GM18909 (cell line): ENCODE measurements around the gene ITK.
"Not testable (repeated sequence)": the region's sequence is repeated elsewhere in the genome, so short reads cannot be mapped to it uniquely, and the experiment has no call there.

Experiments used
- ATAC-seq: cut with Tn5 transposase; IDR thresholded peaks from one replicate; pipeline ENCODE4 v1.9.1; 2021; ENCODE audit warnings: mild to moderate bottlenecking; ENCODE audit not compliant: unreplicated experiment, poor library complexity

Gene ITK

GRCh38 chr5:157233515-157233914, 52.9 kb downstream of the ITK start:
- ATAC-seq, result no peak

GRCh38 chr5:157236423-157236822, 55.8 kb downstream of the ITK start:
- ATAC-seq, result no peak

GRCh38 chr5:157241483-157241882, 60.8 kb downstream of the ITK start:
- ATAC-seq, result no peak

- not testable (repeated sequence) for ATAC-seq
Observed at GRCh38 chr5:157244704-157245103, 64.1 kb downstream of the ITK start.

- ATAC-seq, result no peak
Observed at GRCh38 chr5:157245476-157245875, 64.8 kb downstream of the ITK start.

GRCh38 chr5:157245886-157246285, 65.2 kb downstream of the ITK start:
- ATAC-seq, result no peak

GRCh38 chr5:157247267-157247666, 66.6 kb downstream of the ITK start:
- no peak for ATAC-seq

- ATAC-seq, result no peak
Observed at GRCh38 chr5:157248821-157249470, 68.3 kb downstream of the ITK start.

- peak; percentile 96 for ATAC-seq
Observed at GRCh38 chr5:157252711-157253465, 72.2 kb downstream of the ITK start.

GRCh38 chr5:157253547-157253946, 72.9 kb downstream of the ITK start:
- peak; percentile 55 for ATAC-seq

- no peak for ATAC-seq
Observed at GRCh38 chr5:157258450-157258849, 77.8 kb downstream of the ITK start.

- ATAC-seq, result no peak
Observed at GRCh38 chr5:157259699-157260098, 79.1 kb downstream of the ITK start.

- no peak for ATAC-seq
Observed at GRCh38 chr5:157263496-157264090, 83.0 kb downstream of the ITK start.

- ATAC-seq, result peak; percentile 87
Observed at GRCh38 chr5:157265714-157266285, 85.2 kb downstream of the ITK start, which contains the start of gene CYFIP2. Gene CYFIP2 (plus strand): TSS chr5:157266123. CDS start chr5:157285362, 19,239 bp downstream.

GRCh38 chr5:157266286-157267007, 85.8 kb downstream of the ITK start:
- ATAC-seq, result peak; percentile 48

- ATAC-seq, result no peak
Observed at GRCh38 chr5:157267025-157267424, 86.4 kb downstream of the ITK start.

GRCh38 chr5:157267761-157268480, 87.3 kb downstream of the ITK start:
- no peak for ATAC-seq

GRCh38 chr5:157269165-157269671, 88.6 kb downstream of the ITK start:
- ATAC-seq, result no peak

- ATAC-seq, result no peak
Observed at GRCh38 chr5:157269761-157270272, 89.2 kb downstream of the ITK start.
